GM19023 (cell line): Measurements from ENCODE around the gene ALMS1.
"Not testable (repeated sequence)": the region's sequence is repeated elsewhere in the genome, so short reads cannot be mapped to it uniquely, and the experiment has no call there.

Experiments used
- ATAC-seq: cut with Tn5 transposase; IDR thresholded peaks from one replicate; pipeline ENCODE4 v1.9.1; 2021; ENCODE audit warnings: mild to moderate bottlenecking, moderate library complexity; ENCODE audit not compliant: unreplicated experiment

Gene ALMS1, protein sequence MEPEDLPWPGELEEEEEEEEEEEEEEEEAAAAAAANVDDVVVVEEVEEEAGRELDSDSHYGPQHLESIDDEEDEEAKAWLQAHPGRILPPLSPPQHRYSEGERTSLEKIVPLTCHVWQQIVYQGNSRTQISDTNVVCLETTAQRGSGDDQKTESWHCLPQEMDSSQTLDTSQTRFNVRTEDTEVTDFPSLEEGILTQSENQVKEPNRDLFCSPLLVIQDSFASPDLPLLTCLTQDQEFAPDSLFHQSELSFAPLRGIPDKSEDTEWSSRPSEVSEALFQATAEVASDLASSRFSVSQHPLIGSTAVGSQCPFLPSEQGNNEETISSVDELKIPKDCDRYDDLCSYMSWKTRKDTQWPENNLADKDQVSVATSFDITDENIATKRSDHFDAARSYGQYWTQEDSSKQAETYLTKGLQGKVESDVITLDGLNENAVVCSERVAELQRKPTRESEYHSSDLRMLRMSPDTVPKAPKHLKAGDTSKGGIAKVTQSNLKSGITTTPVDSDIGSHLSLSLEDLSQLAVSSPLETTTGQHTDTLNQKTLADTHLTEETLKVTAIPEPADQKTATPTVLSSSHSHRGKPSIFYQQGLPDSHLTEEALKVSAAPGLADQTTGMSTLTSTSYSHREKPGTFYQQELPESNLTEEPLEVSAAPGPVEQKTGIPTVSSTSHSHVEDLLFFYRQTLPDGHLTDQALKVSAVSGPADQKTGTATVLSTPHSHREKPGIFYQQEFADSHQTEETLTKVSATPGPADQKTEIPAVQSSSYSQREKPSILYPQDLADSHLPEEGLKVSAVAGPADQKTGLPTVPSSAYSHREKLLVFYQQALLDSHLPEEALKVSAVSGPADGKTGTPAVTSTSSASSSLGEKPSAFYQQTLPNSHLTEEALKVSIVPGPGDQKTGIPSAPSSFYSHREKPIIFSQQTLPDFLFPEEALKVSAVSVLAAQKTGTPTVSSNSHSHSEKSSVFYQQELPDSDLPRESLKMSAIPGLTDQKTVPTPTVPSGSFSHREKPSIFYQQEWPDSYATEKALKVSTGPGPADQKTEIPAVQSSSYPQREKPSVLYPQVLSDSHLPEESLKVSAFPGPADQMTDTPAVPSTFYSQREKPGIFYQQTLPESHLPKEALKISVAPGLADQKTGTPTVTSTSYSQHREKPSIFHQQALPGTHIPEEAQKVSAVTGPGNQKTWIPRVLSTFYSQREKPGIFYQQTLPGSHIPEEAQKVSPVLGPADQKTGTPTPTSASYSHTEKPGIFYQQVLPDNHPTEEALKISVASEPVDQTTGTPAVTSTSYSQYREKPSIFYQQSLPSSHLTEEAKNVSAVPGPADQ (N-terminal part only)

DNA sequence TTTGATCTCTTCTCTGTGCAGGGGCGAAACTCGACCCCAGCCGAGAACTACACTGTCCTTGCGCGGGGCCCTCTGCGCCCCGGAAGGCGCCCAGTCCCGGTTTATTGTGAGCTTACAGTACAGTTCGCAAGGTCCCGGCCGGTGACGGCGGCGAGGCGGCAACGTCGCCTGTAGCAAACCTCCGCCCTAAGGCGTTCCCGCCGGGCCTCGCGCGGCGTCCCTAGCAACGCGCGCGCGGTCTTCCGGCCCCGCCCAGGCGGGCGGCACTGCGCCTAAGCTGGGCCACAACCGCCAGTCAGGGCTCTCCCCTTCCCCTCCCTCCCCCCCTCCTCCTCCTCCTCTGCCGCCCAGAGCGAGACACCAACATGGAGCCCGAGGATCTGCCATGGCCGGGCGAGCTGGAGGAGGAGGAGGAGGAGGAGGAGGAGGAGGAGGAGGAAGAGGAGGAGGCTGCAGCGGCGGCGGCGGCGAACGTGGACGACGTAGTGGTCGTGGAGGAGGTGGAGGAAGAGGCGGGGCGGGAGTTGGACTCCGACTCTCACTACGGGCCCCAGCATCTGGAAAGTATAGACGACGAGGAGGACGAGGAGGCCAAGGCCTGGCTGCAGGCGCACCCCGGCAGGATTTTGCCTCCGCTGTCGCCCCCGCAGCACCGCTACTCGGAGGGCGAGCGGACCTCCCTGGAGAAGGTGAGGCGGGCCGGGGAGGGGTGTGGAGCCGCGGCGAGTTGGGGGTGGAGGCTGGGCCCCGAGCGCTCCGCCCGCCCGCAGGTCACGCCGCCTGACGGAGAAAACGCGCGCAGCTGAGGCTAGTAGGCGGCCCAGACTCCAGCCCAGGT, at the start of gene ALMS1:
Gene ALMS1 (plus strand): TSS at position 333 of the 838 bp plus-strand sequence. CDS start 33 bp downstream, at position 366.
- peak; percentile 86 for ATAC-seq

DNA sequence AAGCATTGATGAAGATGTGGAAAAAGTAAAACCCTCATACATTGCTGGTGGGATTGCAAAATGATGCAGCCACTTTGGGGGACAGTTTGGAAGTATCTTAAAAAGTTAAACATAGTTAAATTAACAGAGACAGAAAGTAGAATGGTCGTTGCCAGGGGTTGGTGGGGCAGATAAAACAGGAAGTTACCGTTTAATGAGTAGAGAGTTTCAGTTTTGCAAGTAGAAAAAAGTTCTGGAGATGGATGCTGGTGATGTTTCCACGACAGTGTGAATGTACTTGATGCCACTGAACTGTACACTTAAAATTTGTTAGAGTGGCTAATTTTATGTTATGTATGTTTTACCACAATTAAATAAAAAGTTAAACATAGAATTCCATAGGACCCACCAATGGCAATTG, 47.8 kb upstream of the ALMS1 start:
- no peak for ATAC-seq

- ATAC-seq, result no peak
Measured at GRCh38 chr2:73339201-73339600, 46.4 kb upstream of the ALMS1 start.

DNA sequence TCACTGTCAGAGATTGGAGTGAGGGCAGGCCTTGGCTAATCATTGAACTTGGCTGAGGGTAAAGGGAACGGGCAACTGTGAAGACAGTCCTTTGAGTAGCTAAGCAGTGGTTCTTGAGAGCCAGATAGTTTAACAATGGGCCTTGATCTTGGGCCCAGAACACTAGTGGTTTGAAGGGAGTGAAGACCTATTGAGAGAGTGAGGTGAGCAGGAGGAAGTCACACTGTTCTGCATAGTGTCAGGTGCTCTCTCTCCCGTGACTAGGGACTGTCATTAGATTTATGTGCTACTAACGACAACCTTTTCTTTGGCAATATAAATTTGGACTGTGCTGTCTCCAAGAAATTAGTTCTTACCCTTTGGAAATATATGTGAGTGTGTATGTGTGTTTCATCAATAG, 44.6 kb upstream of the ALMS1 start:
- ATAC-seq, result no peak

DNA sequence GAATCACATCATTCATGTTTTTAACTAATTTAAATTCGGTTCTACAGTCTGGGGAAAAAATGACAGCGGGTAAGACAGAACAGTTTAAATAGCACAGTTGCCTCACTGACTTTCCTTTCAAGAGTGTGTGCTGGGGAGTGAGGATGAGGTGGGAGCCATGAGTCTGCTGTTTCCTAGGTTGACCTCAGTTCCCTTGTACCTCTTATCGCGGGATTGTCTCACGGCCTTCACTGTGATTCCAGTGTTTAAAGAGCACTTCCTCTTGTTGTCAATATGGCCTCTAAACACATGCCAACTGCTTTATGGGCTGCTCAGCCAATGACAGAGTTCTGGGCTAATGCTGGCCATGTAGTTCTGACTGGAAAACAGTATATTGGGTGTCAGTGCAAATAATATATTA, 41.6 kb upstream of the ALMS1 start:
- no peak for ATAC-seq

DNA sequence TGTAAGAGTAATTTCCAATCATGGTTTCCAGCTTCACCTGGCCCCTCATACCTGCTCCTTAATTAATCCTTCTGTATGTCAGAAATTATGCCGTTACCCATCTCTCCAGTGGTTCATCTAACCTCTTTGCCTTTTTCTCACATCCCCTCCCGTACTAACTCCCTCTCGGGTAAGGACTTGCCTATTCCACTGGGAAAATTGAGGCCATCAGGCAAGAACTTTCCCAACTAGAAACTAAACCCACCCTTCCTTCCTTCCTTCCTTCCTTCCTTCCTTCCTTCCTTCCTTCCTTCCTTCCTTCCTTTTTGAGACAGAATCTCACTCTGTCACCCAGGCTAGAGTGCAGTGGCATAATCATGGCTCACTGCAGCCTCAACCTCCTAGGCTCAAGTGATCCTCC, 40.9 kb upstream of the ALMS1 start:
- not testable (repeated sequence) for ATAC-seq

- ATAC-seq, result no peak
Measured at GRCh38 chr2:73350035-73350691, 35.5 kb upstream of the ALMS1 start.

DNA sequence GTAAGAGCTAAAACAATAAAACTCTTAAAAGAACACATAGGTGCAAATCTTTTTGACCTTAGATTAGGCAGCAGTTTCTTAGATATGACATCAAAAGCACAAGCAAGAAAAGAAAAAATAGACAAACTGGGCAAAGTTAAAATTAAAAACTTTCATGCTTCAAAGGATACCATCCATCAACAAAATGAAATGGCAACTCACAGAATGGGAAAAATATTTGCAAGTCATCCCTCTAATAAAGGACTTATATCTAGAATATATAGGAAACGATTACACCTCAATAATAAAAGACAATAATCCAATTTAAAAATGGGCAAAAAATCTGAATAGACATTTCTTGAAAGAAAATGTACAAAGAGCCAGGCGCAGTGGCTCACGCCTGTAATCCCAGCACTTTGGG, 29.5 kb upstream of the ALMS1 start:
- ATAC-seq, result no peak

GRCh38 chr2:73359915-73360697, 25.5 kb upstream of the ALMS1 start:
- no peak for ATAC-seq

GRCh38 chr2:73366060-73366459, 19.6 kb upstream of the ALMS1 start:
- no peak for ATAC-seq

DNA sequence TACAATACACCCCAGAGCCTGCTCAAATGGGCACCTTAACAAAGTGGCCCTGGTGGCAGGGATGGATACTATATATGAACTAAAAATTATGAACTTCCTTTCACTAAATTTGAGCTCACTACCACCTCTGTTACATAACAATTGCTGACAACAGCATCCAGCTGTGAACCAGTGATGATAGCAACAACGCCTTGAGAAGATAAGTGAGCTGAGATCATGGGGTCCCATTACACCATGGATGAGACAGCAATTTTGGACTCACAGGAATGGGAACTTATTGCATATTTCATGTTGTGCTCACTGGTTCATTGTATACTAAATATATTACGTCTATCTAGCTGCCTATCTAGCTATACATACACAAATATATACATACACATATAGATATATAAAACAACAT, 16.9 kb upstream of the ALMS1 start:
- no peak for ATAC-seq

DNA sequence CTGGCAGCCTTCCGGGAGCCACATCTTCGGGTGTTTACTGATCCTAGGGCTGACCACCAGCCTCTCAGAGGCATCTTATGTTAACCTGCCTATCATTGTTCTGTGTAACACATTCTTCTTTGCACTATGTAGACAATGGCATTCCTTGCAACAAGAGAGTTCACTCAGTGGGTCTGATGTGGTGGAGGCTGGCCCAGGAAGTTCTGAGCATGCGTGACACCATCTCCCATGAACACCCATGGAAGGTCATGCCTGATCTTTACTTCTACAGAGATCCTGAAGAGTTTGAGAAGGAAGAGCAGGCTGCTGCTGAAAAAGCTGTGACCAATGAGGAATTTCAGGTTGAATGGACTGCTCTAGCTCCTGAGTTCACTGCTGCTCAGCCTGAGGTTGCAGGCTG, 15.3 kb upstream of the ALMS1 start:
- no peak for ATAC-seq

GRCh38 chr2:73373344-73373743, 12.3 kb upstream of the ALMS1 start:
- no peak for ATAC-seq

DNA sequence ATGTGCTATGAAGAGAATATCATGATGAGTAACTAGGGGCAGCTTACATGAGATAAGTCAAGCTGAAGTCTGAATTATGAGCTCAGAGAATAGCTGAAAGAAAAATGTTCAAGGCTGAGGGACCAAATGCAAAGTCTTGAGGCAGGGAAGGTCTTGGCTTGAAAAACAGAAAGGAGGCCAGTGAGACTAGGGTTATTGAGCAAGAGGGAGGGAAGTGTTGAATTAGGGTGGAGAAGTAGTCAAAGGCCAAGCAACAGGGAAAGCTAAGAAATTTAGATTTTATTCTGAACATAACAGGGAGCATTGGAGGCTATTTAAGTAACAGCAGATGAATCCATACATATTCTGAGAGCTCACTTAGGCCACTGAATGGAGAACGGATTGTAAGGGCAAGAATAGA, 11.4 kb upstream of the ALMS1 start:
- no peak for ATAC-seq

GRCh38 chr2:73376681-73377080, 9.0 kb upstream of the ALMS1 start:
- no peak for ATAC-seq

GRCh38 chr2:73383036-73383435, 2.6 kb upstream of the ALMS1 start:
- no peak for ATAC-seq

GRCh38 chr2:73385123-73385503, 523 bp upstream of the ALMS1 start:
- no peak for ATAC-seq

DNA sequence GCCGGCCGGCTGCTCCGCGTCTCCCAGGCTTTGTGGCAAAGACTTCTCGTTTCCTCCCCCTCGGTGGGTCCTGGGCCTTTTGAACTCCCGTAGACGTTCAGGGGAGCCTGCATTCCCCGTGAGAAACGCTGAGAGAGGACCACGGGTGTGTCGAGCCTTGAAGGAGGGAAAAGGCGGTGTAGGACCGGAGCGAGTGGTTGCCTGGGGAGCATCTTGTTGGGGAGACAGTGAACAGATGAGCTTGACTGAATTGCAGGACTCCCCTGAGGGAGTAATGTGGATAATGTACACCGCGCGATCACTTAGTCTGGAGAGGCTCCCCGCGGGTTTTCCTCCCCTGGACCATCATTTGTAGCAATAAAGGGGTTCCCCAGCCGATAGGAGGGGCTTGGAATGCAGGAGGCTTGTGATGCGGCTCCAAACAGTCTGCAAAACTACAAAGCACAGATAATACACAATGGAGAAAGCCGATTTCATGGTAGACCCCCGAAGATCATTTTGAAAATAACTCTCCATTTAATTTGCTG, 769 bp downstream of the ALMS1 start:
- ATAC-seq, result peak; percentile 14
